AML-193 (cell line): ENCODE results near the gene BTG4.

ENCODE experiments used
- DNase-seq, 2 experiments: peaks; one replicate each; lab custom pipeline; 2025; lab: John Stamatoyannopoulos, UW

Gene BTG4

DNA sequence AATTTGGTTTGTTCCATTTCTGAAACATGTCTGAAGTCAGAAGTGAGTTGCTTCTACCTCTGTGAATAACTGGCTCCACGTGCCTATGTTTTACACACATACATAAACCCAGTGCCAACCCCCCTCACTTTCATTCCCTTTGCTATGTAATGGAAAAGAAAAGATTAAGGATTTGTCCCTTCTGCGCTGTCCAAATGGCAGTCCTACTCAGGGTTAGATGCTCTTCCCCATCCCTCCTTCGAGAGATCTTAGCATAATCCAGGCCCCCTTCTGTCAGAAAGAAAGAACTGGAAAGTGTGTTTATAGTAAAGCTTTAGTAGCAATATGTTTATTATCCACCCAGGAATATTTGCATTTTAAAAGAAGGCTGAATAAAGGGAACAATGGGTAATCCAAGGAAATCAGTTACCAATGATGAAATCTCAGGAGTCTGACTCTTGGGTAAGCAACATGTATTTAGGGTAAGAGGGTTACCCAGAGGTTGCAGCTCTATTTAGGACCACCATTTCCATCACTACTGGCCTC lies 25.2 kb upstream of the BTG4 start:
- DNase-seq = no peak

DNA sequence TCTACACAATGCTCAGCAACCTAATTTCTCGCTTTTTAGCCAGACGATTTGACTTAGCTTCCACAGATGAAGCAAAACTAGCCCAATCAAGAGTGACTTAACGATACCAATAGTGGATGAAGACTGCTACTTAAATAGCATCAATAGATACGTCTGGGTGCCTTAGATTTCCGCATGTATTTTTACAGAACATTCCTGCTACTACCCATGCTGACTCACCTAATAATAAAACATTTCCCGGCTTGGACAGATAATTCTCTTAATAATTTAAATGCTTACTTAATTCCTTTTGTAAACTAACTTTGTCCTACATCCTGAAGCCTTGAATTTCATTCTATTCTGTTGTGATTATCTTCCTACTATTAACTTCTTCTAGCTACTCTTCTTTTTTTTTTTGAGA lies 23.1 kb upstream of the BTG4 start:
- no peak for DNase-seq

DNA sequence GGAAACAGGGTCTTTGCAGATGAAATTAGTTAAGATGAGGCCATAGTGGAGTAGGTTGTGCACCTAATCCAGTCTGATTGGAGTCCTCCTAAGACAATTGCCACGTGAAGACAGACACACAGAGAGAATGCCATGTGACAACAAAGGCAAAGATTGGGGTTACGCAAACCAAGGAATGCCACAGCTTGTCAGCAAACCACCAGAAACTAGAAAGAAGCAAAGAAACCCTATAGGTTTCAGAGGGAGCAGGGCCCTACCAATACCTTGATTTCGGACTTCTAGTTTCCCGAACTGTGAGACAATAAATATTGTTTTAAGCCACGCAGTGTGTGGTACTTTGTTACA lies 20.2 kb upstream of the BTG4 start:
- peak; percentile 14 to 17 for DNase-seq

GRCh38 chr11:111531687-111532364 lies 19.6 kb upstream of the BTG4 start:
- DNase-seq = peak; percentile 63 to 73

DNA sequence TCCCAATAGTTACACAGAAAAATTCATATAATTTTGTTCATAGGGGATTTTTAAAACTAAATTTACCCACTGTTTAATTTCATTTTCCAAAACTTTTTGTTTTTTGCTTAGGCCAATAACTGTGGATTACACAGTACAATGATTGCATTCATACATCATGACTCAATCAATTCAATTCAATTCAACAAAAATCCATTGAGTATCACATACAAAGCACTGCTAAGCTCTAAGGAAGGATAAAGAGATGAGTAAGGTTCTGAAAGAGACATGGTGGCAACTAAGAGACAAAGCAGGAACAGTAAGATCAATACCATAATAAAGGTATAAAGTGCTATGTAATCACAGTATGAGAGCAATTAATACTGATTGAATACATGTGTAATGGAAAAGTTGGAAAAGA lies 18.9 kb upstream of the BTG4 start:
- no peak for DNase-seq

- no peak for DNase-seq
These were observed 17.9 kb upstream of the BTG4 start for GRCh38 chr11:111530091-111530490.

DNA sequence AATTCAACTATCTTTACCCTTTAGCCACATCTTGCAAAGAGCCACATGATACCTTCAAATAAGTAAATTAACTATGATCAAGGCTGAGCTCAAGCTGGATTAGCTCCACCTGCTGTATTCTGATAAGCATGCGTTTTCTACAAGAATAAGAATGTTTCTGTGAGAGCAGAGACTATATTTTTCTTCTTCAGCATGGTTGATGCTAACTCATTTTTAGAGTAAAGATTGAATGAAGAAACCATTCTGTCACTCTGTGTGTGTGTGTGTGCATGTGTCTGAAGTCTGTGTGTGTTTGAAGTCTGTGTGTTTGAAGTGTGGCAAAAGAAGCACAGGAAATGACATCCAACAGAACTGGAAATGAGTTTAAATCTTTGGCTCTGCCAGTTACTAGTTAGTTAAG lies 16.4 kb upstream of the BTG4 start:
- DNase-seq = peak in 1 of 2 experiments; percentile 13

DNA sequence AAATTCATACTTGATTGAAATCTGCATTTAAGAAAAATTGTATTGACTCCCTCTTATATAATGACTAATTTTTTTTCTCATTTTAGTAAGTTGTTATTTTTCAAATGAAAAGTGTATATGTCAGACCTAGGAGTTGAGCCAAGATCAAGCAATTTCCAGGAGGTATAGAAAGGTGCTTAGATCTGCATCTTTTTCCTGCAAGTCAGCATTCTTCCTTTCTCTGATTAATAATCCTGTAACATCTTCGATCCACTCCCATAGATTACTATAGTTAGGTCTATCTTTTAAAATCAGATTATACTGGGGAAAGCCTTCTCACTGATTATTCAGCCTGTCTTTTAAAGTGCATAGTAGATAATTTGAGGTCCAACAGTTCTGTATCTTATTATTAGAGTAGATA lies 15.1 kb upstream of the BTG4 start:
- no peak for DNase-seq

GRCh38 chr11:111526501-111526900 lies 14.3 kb upstream of the BTG4 start:
- DNase-seq = no peak

DNA sequence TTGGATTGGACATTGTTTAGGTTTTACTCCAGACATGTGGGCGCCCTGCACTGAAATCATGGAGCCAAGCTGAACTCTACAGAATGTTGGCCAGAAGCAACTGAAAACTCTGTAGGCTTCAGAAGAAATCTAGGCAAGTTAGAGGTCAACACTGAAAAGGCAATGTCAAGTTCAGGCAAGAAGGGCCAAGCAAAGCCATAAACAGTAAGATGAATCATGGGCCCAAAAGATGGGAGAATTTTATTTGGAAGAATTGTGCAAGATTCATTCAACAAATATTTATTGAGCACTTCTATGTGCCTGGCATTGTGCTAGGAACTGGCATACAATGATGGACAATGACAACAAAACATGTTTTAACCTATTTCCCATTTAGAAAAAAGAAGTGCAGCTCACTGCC lies 13.3 kb upstream of the BTG4 start:
- DNase-seq = no peak

- DNase-seq = peak; percentile 49 to 58
These were observed 11.9 kb upstream of the BTG4 start for GRCh38 chr11:111524056-111524455.

DNA sequence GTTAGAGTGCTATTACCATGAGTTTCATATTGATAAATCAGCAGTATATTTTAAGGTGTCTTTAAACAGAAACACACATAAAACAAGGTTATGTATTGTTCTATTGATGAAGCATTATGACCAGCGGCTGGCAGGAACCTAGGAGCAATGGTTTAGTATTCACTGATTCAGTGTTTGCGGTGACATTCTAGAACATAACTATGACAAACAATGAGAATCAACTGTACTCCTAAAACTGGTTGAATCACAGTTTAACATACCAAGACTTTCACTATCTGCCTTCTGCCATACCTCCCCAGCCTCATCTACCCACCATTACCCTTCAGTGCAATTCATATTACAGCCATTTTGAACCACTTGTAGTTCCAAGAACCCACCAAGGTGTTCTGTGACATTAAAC lies 11.2 kb upstream of the BTG4 start:
- DNase-seq = no peak

DNA sequence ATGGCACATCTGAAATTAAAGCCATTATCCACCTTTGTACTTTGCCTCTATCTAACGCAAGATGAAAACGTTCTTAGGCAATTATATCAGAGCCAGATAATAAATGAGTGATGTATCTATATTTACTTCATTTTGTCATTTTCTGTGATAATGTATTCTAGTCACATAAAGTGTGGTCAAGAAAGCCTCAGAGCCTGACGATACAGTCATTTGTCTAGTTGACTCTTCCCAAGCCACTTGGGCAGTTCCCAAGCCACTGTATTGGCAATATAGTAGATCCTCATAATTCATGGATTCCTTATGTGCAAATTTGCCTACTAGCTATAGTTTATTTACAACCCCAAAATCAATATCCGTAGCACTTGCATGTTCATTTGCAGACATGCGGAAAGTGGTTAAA lies 10.2 kb upstream of the BTG4 start:
- DNase-seq = no peak

GRCh38 chr11:111521135-111521534 lies 8.9 kb upstream of the BTG4 start:
- no peak for DNase-seq

DNA sequence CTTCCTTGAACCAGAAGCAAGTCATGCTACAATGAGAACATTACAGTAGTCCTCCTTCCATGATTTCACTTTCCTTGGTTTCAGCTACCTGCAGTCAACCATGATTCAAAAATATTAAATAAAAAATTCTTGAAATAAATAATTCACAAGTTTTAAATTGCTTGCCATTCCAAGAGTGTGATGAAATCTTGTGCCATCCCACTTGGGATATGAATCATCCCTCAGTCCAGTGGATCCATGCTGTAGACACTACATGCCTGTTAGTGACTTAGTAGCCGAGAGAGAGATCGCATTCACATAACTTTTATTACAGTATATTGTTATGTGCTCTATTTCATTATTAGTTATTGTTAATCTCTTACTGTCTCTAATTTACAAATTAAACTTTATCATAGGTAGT lies 8.4 kb upstream of the BTG4 start:
- no peak for DNase-seq

DNA sequence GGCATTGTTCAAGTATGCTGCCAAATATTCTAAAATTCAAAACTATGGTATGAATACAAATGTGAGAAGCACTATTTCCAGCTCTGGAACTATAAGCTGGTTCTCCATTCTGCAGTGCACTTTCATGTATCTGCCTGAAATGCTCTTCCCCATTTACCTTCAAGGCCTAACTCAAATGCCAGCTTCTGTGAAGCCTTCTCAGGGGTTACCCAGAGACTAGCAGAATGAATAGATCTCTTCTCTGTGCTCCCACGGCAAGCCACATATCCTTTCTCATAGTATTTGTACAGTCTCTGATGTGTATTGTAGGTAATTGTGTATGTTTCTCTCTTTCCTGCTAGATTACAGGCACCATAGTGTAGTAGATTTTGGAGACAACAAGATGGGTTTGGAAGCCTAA lies 6.5 kb upstream of the BTG4 start:
- no peak for DNase-seq

GRCh38 chr11:111515591-111515990 lies 3.4 kb upstream of the BTG4 start:
- DNase-seq = no peak

DNA sequence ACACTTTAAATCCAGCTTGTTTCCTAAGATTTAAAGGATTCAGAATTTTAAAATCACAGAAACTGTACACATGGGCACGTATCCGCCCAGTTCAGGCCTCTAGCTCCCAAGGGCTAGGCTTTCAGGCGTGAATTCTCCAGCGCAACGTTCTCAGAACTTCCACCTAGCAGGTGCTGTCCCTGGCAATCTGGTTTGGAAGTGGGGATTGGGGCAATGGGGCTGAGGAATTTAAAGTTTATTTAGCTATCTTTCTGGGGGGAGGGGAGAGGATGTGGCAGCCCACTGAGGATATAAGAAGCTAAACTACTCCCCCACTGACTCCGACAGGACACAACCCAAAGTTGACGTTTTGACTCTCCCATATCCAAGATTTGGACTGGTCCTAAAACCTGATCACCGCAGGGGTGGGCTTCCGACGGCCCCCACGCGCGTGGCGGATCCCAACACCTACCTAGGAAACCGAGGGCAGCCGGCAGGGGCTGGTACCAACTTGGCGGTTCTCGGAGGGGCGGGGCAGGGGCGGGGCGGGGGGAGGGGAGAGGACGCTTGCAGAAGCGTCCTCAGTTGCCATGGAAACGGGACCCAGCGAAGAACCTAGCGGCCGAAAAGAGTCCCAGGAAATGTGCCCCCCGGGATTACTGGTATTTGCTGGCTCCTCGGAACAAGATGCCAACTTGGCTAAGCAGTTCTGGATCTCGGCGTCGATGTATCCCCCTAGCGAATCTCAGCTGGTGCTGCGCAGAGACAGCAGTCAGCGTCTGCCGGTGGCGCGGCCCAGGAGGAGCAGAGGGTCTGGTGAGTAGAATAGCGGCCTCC lies 2.2 kb upstream of the BTG4 start, which contains the start of gene HOATZ:
TSS of gene HOATZ (plus strand) at position 563 of the 816 bp plus-strand sequence. CDS start at position 570, 7 bp downstream.
- no peak for DNase-seq

- no peak for DNase-seq
These were observed 1.0 kb upstream of the BTG4 start for GRCh38 chr11:111513240-111513605.

DNA sequence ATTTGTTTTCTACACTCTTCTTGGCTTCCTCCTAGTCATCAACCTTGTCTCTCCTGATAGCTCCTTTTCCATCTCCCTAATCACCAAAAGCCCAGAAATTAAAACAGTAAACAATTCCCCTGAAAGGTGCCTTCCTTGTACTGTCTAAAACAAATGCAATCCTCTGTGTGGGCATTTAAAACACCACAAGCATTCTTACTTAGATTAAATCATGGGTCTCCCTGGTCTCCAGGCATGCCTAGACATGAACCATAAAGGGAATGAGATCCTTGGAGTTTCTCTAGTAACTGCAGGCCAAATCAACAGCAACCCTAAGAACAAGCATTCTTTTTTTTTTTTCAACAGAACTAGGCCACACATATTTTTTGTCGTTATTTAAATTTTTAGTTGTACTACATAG lies 1.9 kb downstream of the BTG4 start:
- no peak for DNase-seq

DNA sequence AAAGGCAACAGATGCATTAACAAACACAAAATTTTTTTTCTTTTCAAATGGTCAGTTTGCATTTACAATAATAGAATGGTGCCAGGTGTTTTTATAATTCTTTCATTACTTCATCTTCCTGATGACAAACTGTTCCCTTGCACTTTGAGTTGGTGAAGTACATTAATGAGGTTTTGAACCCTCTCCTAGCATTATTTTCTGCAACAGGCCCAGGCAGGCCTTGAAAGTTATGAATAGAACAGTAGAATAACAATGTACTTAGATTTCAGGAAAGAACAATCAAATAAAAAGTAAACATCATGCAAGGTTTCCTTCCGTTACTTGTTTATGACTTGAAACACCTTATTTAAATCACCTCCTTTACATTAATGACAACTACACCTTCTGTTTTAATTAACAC lies 9.6 kb downstream of the BTG4 start:
- DNase-seq = no peak

GRCh38 chr11:111500481-111500880 lies 11.7 kb downstream of the BTG4 start:
- no peak for DNase-seq

- no peak for DNase-seq
These were observed 12.7 kb downstream of the BTG4 start for GRCh38 chr11:111499483-111499882.

- no peak for DNase-seq
These were observed 18.1 kb downstream of the BTG4 start for GRCh38 chr11:111494040-111494439.
